Right lobe of liver (tissue), 4 donors: Measurements from ENCODE around the gene GLB1L2.

Source experiments
- CTCF ChIP-seq, 4 donors: fragments of 200-600 bp in 3 of 4; fragments of 450-650 bp in 1 of 4; IDR thresholded peaks; one replicate each; pipeline versions ENCODE4 v1.5.1 to v1.8.0; 2016 to 2022; ENCODE audit warnings: antibody characterized with exemption in 4 of 4, mild to moderate bottlenecking in 2 of 4
- POLR2A ChIP-seq: fragments of 450-650 bp; IDR thresholded peaks from one replicate; pipeline ENCODE4 v1.6.1; 2017; ENCODE audit warnings: antibody characterized with exemption, mild to moderate bottlenecking
- donor health status: DM: no; HTN: no; CAD: no.
- donor health status: DM: no; HTN: no; CAD: no.
- donor health status: DM: no; HTN: yes; CAD: no.

DNA sequence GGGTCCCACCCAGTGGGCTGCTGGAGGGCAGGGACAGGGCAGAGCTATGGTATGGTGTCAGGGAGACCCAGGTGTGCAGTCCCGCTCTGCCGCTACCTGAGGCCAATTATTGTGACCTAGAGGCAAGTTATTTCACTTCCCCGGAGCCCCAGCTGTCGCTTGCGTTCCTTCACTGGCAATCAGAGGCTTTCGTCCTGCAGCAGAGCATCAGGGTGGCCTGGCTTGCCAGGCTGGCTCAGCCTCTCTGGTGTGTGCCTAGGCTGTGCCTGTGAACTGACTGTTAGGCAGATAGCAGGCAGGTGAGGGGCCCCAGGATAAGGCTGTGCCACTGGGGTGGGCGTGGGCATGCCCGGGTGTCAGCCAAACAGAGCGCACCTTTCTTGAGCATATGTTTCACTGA is 31.4 kb downstream of the GLB1L2 start:
- TF ChIP-seq CTCF (IDR thresholded peaks at IDR 0.05) (no peak), POLR2A (no peak)
